HEK293T (cell line): ENCODE data around the gene SLC66A1.

ENCODE experiments used
- CTCF ChIA-PET: fragments of 350-600 bp; formaldehyde crosslinking; extraction: SDS; loops from one replicate; lab custom pipeline; 2021; ENCODE audit warnings: antibody characterized with exemption, inconsistent platforms; lab: Yijun Ruan, JAX
- POLR2A ChIA-PET: fragments of 350-600 bp; formaldehyde crosslinking; extraction: SDS; loops from one replicate; lab custom pipeline; 2020; ENCODE audit warnings: antibody characterized with exemption, inconsistent platforms; lab: Yijun Ruan, JAX
- DNase-seq: peaks from one replicate; pipeline ENCODE4 v3.0.0; 2012; ENCODE audit warnings: mixed read lengths; ENCODE audit errors: extremely low spot score
- ARNT ChIP-seq: fragments of 450-650 bp; IDR thresholded peaks from 2 replicates; pipeline ENCODE4 v1.6.1; 2017; ENCODE audit warnings: mild to moderate bottlenecking
- BHLHE40 ChIP-seq: fragments of 450-650 bp; IDR thresholded peaks from 2 replicates; pipeline ENCODE4 v1.6.1; 2016; ENCODE audit warnings: mild to moderate bottlenecking, moderate library complexity, borderline replicate concordance
- CTBP1 ChIP-seq: fragments of 450-650 bp; IDR thresholded peaks from 2 replicates; pipeline ENCODE4 v1.6.1; 2016; ENCODE audit warnings: borderline replicate concordance
- ELF4 ChIP-seq: fragments of 450-650 bp; IDR thresholded peaks from 2 replicates; pipeline ENCODE4 v1.6.1; 2017; ENCODE audit warnings: antibody characterized with exemption
- FOXA1 ChIP-seq: fragments of 450-650 bp; IDR thresholded peaks from 2 replicates; pipeline ENCODE4 v1.6.1; 2016; ENCODE audit warnings: mild to moderate bottlenecking
- FOXK2 ChIP-seq: fragments of 450-650 bp; IDR thresholded peaks from 2 replicates; pipeline ENCODE4 v1.6.1; 2016; ENCODE audit warnings: mild to moderate bottlenecking
- FOXM1 ChIP-seq: fragments of 450-650 bp; IDR thresholded peaks from 2 replicates; pipeline ENCODE4 v1.6.1; 2017; ENCODE audit warnings: mild to moderate bottlenecking, borderline replicate concordance
- HDGF ChIP-seq: fragments of 450-650 bp; IDR thresholded peaks from 2 replicates; pipeline ENCODE4 v1.6.1; 2017; ENCODE audit warnings: antibody characterized with exemption, borderline replicate concordance
- L3MBTL2 ChIP-seq: fragments of 450-650 bp; conservative IDR thresholded peaks from 2 replicates; pipeline ENCODE4 v1.6.1; 2016; ENCODE audit warnings: mild to moderate bottlenecking
- LEF1 ChIP-seq: fragments of 450-650 bp; IDR thresholded peaks from 2 replicates; pipeline ENCODE4 v1.6.1; 2017; ENCODE audit warnings: mild to moderate bottlenecking, borderline replicate concordance
- NFRKB ChIP-seq: fragments of 450-650 bp; IDR thresholded peaks from 2 replicates; pipeline ENCODE4 v1.6.1; 2016; ENCODE audit warnings: mild to moderate bottlenecking, moderate library complexity
- SP1 ChIP-seq: fragments of 450-650 bp; IDR thresholded peaks from 2 replicates; pipeline ENCODE4 v1.6.1; 2017
- SUZ12 ChIP-seq: fragments of 450-650 bp; IDR thresholded peaks from 2 replicates; pipeline ENCODE4 v1.6.1; 2016; ENCODE audit warnings: mild to moderate bottlenecking
- TARDBP ChIP-seq: fragments of 450-650 bp; IDR thresholded peaks from 2 replicates; pipeline ENCODE4 v1.6.1; 2016
- ZNF384 ChIP-seq: fragments of 450-650 bp; IDR thresholded peaks from 2 replicates; pipeline ENCODE4 v1.6.1; 2016
- TF ChIP-seq, protein P1 (sequence below): fragments of 450-650 bp; IDR thresholded peaks from 2 replicates; pipeline ENCODE4 v1.6.1; 2016

Gene SLC66A1

DNA sequence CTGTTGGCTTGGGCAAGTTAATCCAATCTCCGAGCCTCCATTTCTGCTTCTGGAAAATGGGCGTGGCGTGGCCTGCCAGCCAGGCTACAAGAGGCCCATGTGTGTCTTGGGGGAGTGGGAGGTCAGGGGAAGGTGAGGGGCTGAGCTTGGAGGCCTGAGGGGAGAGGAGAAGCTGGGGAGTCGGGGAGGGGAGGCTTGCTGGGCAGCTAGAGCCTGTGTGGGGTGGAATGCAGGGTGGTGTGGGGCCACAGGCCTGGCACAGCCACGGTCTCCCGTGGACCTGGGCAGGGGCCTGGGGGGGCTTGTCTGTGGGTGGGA lies 14.6 kb downstream of the SLC66A1 start:
- CTCF ChIA-PET = no interaction called here
- POLR2A ChIA-PET = no interaction called here
- TF ChIP-seq SUZ12 = no peak
- no peak for TF ChIP-seq BHLHE40
- TF ChIP-seq LEF1 = no peak
- TF ChIP-seq HDGF = no peak
- no peak for TF ChIP-seq NFRKB
- TF ChIP-seq CTBP1 = no peak
- no peak for TF ChIP-seq SP1
- TF ChIP-seq, protein P1, sequence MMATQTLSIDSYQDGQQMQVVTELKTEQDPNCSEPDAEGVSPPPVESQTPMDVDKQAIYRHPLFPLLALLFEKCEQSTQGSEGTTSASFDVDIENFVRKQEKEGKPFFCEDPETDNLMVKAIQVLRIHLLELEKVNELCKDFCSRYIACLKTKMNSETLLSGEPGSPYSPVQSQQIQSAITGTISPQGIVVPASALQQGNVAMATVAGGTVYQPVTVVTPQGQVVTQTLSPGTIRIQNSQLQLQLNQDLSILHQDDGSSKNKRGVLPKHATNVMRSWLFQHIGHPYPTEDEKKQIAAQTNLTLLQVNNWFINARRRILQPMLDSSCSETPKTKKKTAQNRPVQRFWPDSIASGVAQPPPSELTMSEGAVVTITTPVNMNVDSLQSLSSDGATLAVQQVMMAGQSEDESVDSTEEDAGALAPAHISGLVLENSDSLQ = no peak
- DNase-seq = no peak

- DNase-seq = no peak
- ChIA-PET POLR2A (no interaction called here), CTCF (no interaction called here)
- TF ChIP-seq ARNT = no peak
- no peak for TF ChIP-seq TARDBP
- no peak for TF ChIP-seq SUZ12
- TF ChIP-seq FOXA1 = no peak
- no peak for TF ChIP-seq CTBP1
- no peak for TF ChIP-seq ELF4
- TF ChIP-seq SP1 = no peak
- TF ChIP-seq, protein P1 = no peak
- TF ChIP-seq LEF1 = no peak
- no peak for TF ChIP-seq NFRKB
- TF ChIP-seq L3MBTL2 = no peak
Observed at GRCh38 chr1:19327301-19327700, 15.2 kb downstream of the SLC66A1 start.

DNA sequence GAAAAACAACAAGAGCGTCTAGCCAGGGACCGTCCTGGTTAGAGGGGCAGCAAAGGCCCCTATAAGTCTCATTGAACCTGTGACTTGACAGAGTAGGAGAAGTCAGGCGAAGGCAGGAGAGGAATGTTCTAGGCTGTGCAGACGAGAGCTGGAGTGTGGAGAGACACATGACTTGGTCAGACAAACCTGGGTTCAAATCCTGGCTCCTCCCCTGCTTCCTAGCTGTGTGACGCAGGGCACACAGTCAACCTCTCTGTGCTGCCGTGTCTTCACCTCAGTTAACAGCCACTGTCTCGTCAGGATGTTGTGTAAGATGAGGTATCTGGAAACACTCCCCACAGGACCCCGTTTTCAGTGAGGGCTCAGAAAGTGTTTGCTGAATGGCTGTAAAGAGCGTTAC lies 15.6 kb downstream of the SLC66A1 start:
- ChIA-PET POLR2A (no interaction called here), CTCF (no interaction called here)
- TF ChIP-seq L3MBTL2 (no peak), ELF4 (no peak), ARNT (no peak), HDGF (no peak), FOXM1 (no peak), TARDBP (no peak)
- no peak for DNase-seq

DNA sequence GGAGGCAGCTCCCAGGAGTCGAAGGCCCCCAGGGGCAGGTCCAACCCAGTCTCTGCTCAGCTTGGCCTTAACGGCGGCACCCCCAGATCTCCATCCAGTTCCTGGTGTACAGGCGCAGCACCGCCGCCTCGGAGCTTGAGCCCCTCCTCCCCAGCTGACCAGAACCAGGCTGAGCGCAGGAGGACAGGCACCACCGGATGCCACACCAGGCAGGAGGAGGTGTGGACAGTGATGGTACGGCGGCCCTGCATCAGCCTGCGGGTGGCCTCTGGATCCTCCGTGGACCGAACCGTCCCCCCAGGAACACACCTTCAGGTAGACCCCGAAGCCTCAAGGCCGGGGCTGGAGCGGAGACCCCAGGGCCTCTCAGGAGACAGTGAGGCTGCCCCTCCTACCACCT lies 16.4 kb downstream of the SLC66A1 start:
- POLR2A ChIA-PET = no interaction called here
- CTCF ChIA-PET = no interaction called here
- DNase-seq = no peak
- no peak for TF ChIP-seq FOXK2
- no peak for TF ChIP-seq SUZ12
- TF ChIP-seq, protein P1 = no peak
- TF ChIP-seq BHLHE40 = no peak

DNA sequence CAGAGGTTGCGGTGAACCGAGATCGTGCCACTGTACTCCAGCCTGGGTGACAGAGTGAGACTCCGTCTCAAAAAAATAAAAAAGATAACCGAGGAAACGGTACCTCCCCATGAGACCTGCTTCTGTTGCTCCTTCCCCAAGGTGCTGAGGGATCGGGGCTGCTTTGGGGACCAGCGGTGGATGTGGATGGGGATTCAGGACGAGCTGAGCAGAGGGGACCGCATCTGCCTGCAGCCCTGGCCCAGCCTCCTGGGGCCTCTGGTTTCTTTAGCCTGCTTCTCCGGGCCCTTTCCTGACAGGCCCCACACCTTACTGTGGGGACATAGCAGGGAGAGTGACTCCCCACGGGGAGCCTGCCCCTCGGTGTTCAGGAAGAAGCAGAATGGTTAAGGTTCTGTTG lies 17.1 kb downstream of the SLC66A1 start:
- TF ChIP-seq LEF1 (no peak), ELF4 (no peak), ARNT (no peak), FOXA1 (no peak), HDGF (no peak), FOXM1 (no peak), SUZ12 (no peak), FOXK2 (no peak), BHLHE40 (no peak), NFRKB (no peak), ZNF384 (no peak)
- ChIA-PET CTCF (no interaction called here), POLR2A (no interaction called here)
- DNase-seq = no peak

DNA sequence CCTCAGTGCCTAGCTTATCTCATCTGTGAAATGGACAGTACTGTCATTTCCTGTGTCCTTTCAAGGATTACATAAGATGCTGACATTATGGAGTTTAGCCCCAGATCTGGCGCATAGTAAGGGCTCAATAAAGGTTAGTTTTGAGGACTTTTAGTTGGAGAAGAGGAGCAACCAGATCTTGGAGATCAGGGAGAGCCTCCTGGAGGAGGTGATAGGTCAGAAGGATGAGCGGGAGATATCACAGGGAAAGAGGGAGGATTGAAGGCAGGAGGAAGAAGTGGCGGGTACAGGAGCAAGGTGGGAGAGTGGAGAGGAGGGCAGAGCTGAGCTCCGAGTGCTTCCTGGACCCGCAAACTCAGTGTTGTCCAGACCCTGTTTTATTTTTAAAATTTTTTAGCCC lies 17.5 kb downstream of the SLC66A1 start:
- ChIA-PET CTCF (no interaction called here), POLR2A (no interaction called here)
- TF ChIP-seq FOXK2 = no peak
- TF ChIP-seq ZNF384 = no peak
- no peak for TF ChIP-seq CTBP1
- no peak for TF ChIP-seq SP1
- TF ChIP-seq BHLHE40 = no peak
- no peak for TF ChIP-seq FOXA1
- no peak for TF ChIP-seq L3MBTL2
- no peak for TF ChIP-seq NFRKB
- TF ChIP-seq FOXM1 = no peak
- TF ChIP-seq SUZ12 = no peak
- TF ChIP-seq LEF1 = no peak
- TF ChIP-seq HDGF = no peak
- TF ChIP-seq TARDBP = no peak
- no peak for TF ChIP-seq ARNT
- DNase-seq = no peak

- POLR2A ChIA-PET = no interaction called here
Observed at GRCh38 chr1:19330449-19331135, 18.5 kb downstream of the SLC66A1 start.

More at GRCh38 chr1:19330449-19331135, 18.5 kb downstream of the SLC66A1 start:
- no peak for DNase-seq
- no peak for TF ChIP-seq ZNF384
- no peak for TF ChIP-seq ARNT
- TF ChIP-seq L3MBTL2 = no peak
- no peak for TF ChIP-seq BHLHE40
- TF ChIP-seq CTBP1 = no peak
- TF ChIP-seq FOXM1 = no peak
- TF ChIP-seq FOXK2 = no peak
- no peak for TF ChIP-seq LEF1
- TF ChIP-seq, protein P1 = no peak
- no peak for TF ChIP-seq HDGF
- CTCF ChIA-PET = no interaction called here
